ENCODE data around the gene TDRD6.
"Not testable (repeated sequence)": the region's sequence is repeated elsewhere in the genome, so short reads cannot be mapped to it uniquely, and the experiment has no call there.

Gene TDRD6

GRCh38 chr6:46687619-46688097 is at the start of gene TDRD6:
Gene TDRD6 (plus strand): TSS chr6:46687885. CDS start chr6:46688129, 244 bp downstream.
- no peak for FAIRE-seq

- FAIRE-seq = no peak
Observed at GRCh38 chr6:46637933-46638332, 49.8 kb upstream of the TDRD6 start.

GRCh38 chr6:46638650-46639049 is 49.0 kb upstream of the TDRD6 start:
- FAIRE-seq = no peak

DNA sequence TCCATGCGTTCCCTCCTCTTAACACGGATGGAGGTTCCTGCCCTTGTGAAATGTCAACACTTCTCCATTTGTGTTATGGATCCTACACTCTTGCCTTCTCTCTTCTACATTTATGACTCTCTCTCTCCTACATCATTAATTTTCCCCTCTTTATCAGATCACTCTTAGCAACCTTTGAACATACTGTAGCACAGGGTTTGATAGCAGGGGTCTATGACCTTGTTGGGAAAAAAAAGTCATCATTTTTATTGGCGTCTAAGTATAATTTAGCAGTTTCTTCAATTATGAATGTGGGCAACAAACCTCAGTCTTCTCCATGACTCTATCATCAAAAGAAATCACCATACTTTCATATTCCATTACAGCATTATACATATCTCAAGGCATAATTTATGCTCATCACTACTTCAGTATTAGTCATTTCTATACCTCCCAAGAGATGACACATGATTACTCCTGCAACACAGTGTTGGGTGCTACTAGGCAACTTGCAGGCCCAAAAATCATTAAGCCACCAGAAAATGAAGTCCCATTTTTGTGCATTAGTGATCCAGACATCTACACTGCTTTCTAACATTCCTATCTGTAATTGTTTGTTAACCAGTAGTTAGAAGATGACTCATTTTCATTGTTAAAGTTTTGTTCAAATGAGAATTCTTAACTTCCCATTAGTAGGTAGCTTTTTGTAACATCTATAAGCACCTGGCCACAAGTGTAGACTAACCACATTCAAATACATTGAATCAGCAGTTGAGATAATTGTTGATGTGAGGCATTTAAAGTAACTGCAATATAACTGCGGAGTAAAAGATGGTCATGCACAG is 44.5 kb upstream of the TDRD6 start:
- no peak for FAIRE-seq

- no peak for FAIRE-seq
Observed at GRCh38 chr6:46645265-46645664, 42.4 kb upstream of the TDRD6 start.

GRCh38 chr6:46648108-46648507 is 39.6 kb upstream of the TDRD6 start:
- not testable (repeated sequence) for FAIRE-seq

DNA sequence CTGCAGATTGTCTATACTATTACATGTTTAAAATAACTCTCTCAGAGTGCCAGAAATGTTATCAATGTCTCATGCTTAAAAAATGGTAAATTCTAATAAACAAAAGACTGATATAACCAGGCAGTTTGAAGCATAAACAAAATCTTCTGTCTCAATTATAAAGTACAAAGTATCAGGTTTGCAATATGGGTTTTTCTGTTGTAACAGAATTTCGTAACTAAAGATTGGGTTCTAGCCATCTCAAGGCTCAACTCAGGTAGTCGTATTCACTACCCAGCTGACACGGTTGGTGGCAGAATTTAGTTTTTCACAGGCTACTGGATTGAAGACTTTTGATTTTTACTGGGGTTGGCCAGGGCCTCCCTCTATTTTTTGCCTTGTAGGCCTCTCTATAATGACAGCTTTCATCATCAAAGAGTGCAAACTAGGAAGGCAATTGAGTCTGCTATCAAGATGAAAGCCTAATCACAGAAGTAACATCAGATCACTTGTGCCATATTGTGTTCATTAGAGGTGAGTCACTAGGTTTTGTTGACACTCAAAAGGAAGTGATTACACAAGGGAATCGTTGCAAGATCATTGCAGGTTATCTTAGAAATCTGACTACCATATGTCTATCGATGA is 38.7 kb upstream of the TDRD6 start:
- FAIRE-seq = no peak

- no peak for FAIRE-seq
Observed at GRCh38 chr6:46651006-46651405, 36.7 kb upstream of the TDRD6 start.

DNA sequence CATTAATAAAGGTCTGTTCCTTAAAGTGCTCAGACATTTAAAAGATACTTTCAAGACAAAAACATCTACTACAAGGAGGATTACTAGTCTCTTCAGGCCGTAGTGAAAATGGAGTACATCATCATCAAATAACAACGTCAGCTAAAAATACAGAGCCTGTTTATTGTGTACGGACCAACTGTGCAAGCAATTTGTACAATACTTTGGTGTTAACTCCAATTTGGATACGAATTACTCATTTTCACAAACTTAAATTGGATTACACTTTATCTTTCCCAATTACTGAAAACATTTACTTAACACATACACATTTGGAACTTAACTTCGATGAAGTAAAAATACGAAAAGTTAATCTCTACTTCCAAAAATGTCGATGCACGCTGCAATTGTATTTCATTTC is 35.9 kb upstream of the TDRD6 start:
- FAIRE-seq = peak; percentile 64

GRCh38 chr6:46652232-46652602 is 35.5 kb upstream of the TDRD6 start:
- FAIRE-seq = no peak

DNA sequence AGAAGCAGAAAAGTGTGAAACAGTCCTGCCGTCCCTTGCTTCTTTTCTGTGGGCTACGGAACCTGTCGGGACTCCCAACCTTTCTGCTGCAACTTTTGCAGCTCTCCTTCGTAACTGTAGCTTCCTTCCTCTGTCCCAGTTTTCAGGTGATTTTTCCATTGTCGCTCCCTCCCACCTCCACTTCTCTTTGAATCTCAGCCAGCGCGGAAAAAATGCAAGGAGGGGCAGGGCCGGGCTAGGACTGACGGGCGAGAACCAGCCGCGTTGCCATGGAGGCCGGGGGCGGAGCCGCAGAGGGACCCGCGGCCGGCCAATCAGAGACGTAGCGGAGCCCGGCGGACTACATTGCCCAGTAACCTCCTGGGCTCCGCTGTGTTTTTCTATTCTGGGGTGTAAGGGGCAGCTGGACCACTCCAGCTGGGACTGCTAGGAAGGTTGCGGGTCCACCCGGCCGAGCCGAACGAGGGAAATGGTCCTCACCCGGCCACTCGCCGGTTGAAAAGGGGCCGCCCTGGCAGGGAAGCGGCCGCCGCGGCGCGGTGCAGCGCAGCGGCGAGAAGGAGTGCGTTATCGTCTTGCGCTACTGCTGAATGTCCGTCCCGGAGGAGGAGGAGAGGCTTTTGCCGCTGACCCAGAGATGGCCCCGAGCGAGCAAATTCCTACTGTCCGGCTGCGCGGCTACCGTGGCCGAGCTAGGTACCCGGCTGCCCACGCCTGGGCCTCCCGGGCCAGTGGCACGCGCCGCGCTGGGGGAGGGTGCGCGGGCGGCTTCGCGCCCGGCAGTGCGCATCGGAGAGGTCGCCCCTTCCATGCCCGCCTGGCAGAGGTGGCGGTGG is 34.9 kb upstream of the TDRD6 start, which contains the start of the genes CYP39A1 and SLC25A27:
Gene CYP39A1, minus strand, starts transcription at position 216 of the 836 bp plus-strand sequence. CDS start 236 bp downstream, outside the sequence.
Gene SLC25A27, plus strand, starts transcription at position 373 of the 836 bp plus-strand sequence. Its CDS starts 218 bp downstream, at position 591.
- FAIRE-seq = peak; percentile 36

GRCh38 chr6:46653439-46654195 is 34.1 kb upstream of the TDRD6 start:
- FAIRE-seq = no peak

DNA sequence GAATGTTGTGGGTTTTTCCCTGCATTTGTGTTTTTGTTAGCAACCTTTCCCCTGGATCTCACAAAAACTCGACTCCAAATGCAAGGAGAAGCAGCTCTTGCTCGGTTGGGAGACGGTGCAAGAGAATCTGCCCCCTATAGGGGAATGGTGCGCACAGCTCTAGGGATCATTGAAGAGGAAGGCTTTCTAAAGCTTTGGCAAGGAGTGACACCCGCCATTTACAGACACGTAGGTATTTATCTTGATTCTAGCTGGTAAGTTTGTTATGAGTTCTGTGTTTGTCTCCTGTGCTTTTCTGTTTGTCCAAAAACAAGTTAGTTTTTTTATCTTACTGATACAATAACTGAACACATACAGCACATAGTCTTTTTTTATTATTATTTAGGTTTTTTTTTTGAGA is 31.9 kb upstream of the TDRD6 start:
- FAIRE-seq = no peak

- FAIRE-seq = no peak
Observed at GRCh38 chr6:46657642-46658041, 30.0 kb upstream of the TDRD6 start.

GRCh38 chr6:46661483-46661882 is 26.2 kb upstream of the TDRD6 start:
- FAIRE-seq = no peak

DNA sequence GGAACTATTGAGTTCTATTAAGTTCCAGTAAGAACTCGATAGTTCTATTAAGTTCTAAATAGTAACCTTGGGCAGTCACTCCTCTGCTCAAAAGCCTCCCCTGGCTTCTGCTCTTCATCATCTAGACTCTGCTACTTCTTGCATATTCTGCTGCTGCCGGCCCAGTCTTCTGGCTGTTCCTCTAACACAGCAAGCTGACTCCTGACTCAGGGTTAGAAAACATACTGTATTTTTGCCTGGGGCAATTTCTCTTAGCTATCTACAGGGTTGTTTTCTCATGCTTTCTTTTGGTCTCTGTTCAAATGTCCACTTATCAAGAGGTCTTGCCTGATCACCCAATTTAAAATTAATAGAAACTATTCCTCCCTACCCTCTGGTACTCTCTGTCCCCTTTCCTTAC is 20.3 kb upstream of the TDRD6 start:
- no peak for FAIRE-seq

GRCh38 chr6:46674410-46674809 is 13.3 kb upstream of the TDRD6 start:
- FAIRE-seq = no peak

- FAIRE-seq = no peak
Observed at GRCh38 chr6:46676604-46677313, 10.9 kb upstream of the TDRD6 start.

DNA sequence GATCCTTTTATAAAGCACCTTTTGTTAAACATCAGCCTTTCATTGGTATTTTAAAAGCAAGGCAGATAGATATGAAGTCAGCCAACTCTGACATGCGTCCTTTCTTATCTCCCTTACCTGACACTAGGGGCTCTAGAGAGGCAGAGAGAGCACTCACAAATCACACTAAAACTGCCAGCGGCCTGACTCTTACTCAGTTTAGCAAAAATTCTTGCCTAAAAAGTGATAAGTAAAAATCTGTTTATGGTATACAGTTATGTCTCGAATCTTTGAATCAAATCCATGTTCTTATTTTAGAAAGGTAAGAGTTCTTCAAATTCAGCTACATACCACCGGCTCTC is 10.4 kb upstream of the TDRD6 start:
- no peak for FAIRE-seq

GRCh38 chr6:46684771-46685170 is 2.9 kb upstream of the TDRD6 start:
- no peak for FAIRE-seq

- no peak for FAIRE-seq
Observed at GRCh38 chr6:46688117-46688965, 656 bp downstream of the TDRD6 start.
